ENCODE results near the gene SDC3. TPM values are rescaled to one million over a fixed set of nuclear protein-coding genes. Genes with fewer than 3 reads are reported as not detected.

Gene SDC3
- total RNA-seq, 1 experiment from 2014 or later: 3.7 TPM

DNA sequence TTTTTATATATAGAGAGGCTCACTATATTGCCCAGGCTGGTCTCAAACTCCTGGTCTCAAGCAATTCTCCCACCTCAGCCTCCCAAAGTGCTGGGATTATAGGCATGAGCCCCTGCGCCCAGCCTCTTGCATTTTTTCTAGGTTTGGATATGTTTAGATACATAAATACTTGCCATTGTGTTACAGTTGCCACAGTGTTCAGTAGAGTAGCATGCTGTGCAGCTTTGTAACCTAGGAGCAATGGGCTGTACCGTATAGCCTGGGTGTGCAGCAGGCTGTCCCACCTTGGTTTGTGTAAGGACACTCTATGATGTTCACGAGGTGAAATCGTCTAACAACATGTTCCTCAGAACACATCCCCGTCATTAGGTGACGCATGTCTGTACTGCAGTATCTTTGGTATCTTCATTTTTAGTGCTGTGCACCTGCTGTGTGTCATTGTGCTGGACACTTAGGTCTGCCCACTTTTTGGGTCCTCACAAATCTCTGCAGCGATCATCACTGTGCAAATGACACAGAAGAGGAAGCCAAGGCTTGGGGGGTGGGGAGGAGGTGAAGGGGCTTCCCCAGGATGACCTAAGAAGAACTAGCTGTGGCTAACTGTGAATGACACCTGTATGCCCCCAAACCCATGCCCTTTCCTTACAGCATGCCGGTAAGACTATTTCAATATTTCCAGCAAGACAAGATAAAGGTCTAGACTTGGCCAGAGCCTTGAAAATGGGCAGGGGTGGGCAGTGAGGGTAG, 44.5 kb downstream of the SDC3 start:
- no peak for DNase-seq
- H3K4me1 ChIP-seq: no peaks in the 10 kb centered on the region
- Mint-ChIP-seq H3K27me3 (ENCODE audit: insufficient read depth, unreplicated experiment) (peaks cover 2% of the 10 kb centered on the region), H3K9me3 (ENCODE audit: unreplicated experiment) (no peaks in the 10 kb centered on the region), H3K27ac (ENCODE audit: unreplicated experiment) (no peak overlapping the region), H3K4me3 (ENCODE audit: unreplicated experiment) (no peak overlapping the region), H3K4me1 (ENCODE audit: low read depth, unreplicated experiment) (no peaks in the 10 kb centered on the region), H3K36me3 (ENCODE audit: insufficient read depth, unreplicated experiment) (no peaks in the 10 kb centered on the region)
- H3K36me3 ChIP-seq (ENCODE audit: control insufficient read depth, insufficient read depth, low read length): no peaks in the 10 kb centered on the region
- no TSS peak for BruUV-seq (replicated peaks)
- no peak overlapping the region for H3K4me3 ChIP-seq (ENCODE audit: low read depth, low read length)
- H3K27me3 ChIP-seq (replicated peaks; ENCODE audit: control insufficient read depth, insufficient read depth, low read length): no peaks in the 10 kb centered on the region
- POLR2A ChIA-PET: no interaction called here
- no peaks in the 10 kb centered on the region for H3K9me3 ChIP-seq
- intact Hi-C loops (cut with micrococcal nuclease; ENCODE audit: unreplicated experiment): no loop called here
- TF ChIP-seq, protein P1, sequence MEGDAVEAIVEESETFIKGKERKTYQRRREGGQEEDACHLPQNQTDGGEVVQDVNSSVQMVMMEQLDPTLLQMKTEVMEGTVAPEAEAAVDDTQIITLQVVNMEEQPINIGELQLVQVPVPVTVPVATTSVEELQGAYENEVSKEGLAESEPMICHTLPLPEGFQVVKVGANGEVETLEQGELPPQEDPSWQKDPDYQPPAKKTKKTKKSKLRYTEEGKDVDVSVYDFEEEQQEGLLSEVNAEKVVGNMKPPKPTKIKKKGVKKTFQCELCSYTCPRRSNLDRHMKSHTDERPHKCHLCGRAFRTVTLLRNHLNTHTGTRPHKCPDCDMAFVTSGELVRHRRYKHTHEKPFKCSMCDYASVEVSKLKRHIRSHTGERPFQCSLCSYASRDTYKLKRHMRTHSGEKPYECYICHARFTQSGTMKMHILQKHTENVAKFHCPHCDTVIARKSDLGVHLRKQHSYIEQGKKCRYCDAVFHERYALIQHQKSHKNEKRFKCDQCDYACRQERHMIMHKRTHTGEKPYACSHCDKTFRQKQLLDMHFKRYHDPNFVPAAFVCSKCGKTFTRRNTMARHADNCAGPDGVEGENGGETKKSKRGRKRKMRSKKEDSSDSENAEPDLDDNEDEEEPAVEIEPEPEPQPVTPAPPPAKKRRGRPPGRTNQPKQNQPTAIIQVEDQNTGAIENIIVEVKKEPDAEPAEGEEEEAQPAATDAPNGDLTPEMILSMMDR (IDR thresholded peaks at IDR 0.05; ENCODE audit: insufficient read depth in 1 of 2, low read depth in 1 of 2, low read length in 1 of 2, severe bottlenecking in 1 of 2, unreplicated experiment in 1 of 2): no peak
- CTCF ChIA-PET: no interaction called here

DNA sequence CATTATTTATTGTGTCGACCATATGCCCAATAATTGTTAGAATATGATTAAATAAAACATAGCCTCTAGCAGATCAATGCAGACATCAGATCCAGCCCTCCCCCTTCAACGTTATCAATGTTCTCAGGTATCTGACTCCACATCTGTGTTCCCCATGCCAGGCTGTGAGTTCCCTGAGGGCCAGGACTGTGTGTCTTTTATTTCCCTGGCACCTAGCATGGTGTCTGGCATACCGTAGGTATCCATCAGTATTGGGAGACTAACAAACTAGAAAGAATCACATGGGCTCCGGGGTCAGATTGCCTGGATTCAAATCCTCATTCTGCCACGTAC, 48.3 kb downstream of the SDC3 start:
- no peaks in the 10 kb centered on the region for H3K9me3 ChIP-seq
- no peak overlapping the region for H3K4me3 ChIP-seq (ENCODE audit: low read depth, low read length)
- POLR2A ChIA-PET: no interaction called here
- TF ChIP-seq, protein P1 (IDR thresholded peaks at IDR 0.05; ENCODE audit: insufficient read depth in 1 of 2, low read depth in 1 of 2, low read length in 1 of 2, severe bottlenecking in 1 of 2, unreplicated experiment in 1 of 2): no peak
- BruUV-seq (replicated peaks): no TSS peak
- H3K4me1 Mint-ChIP-seq (ENCODE audit: low read depth, unreplicated experiment): no peaks in the 10 kb centered on the region
- H3K27ac Mint-ChIP-seq (ENCODE audit: unreplicated experiment): no peak overlapping the region
- H3K4me3 Mint-ChIP-seq (ENCODE audit: unreplicated experiment): no peak overlapping the region
- no peaks in the 10 kb centered on the region for H3K9me3 Mint-ChIP-seq (ENCODE audit: unreplicated experiment)
- H3K36me3 Mint-ChIP-seq (ENCODE audit: insufficient read depth, unreplicated experiment): no peaks in the 10 kb centered on the region
- no peaks in the 10 kb centered on the region for H3K27me3 Mint-ChIP-seq (ENCODE audit: insufficient read depth, unreplicated experiment)
- no peak for DNase-seq
- intact Hi-C loops (cut with micrococcal nuclease; ENCODE audit: unreplicated experiment): no loop called here
- CTCF ChIA-PET: interaction anchor here (0.6 kb wide), 1 partner anchor 326 kb away, joined by 3 read pairs; no protein-coding TSS in a partner anchor
- H3K27me3 ChIP-seq (replicated peaks; ENCODE audit: control insufficient read depth, insufficient read depth, low read length): no peaks in the 10 kb centered on the region
- H3K4me1 ChIP-seq: no peaks in the 10 kb centered on the region
- H3K36me3 ChIP-seq (ENCODE audit: control insufficient read depth, insufficient read depth, low read length): no peaks in the 10 kb centered on the region

GRCh38 chr1:30857964-30858363, 50.6 kb downstream of the SDC3 start:
- Mint-ChIP-seq H3K36me3 (ENCODE audit: insufficient read depth, unreplicated experiment) (no peaks in the 10 kb centered on the region), H3K27me3 (ENCODE audit: insufficient read depth, unreplicated experiment) (no peaks in the 10 kb centered on the region), H3K4me1 (ENCODE audit: low read depth, unreplicated experiment) (no peaks in the 10 kb centered on the region), H3K4me3 (ENCODE audit: unreplicated experiment) (no peak overlapping the region), H3K9me3 (ENCODE audit: unreplicated experiment) (no peaks in the 10 kb centered on the region), H3K27ac (ENCODE audit: unreplicated experiment) (no peak overlapping the region)
- ChIA-PET POLR2A (no interaction called here), CTCF (no interaction called here)
- TF ChIP-seq, protein P1 (IDR thresholded peaks at IDR 0.05; ENCODE audit: insufficient read depth in 1 of 2, low read depth in 1 of 2, low read length in 1 of 2, severe bottlenecking in 1 of 2, unreplicated experiment in 1 of 2): no peak
- no peaks in the 10 kb centered on the region for H3K27me3 ChIP-seq (replicated peaks; ENCODE audit: control insufficient read depth, insufficient read depth, low read length)
- no peaks in the 10 kb centered on the region for H3K9me3 ChIP-seq
- no peaks in the 10 kb centered on the region for H3K4me1 ChIP-seq
- H3K4me3 ChIP-seq (ENCODE audit: low read depth, low read length): no peak overlapping the region
- H3K36me3 ChIP-seq (ENCODE audit: control insufficient read depth, insufficient read depth, low read length): no peaks in the 10 kb centered on the region
- DNase-seq: no peak
- no TSS peak for BruUV-seq (replicated peaks)
- intact Hi-C loops (cut with micrococcal nuclease; ENCODE audit: unreplicated experiment): no loop called here
